Breast epithelium (tissue), 4 donors: ENCODE measurements around the gene BCL2L13. TPM values are rescaled to one million over a fixed set of nuclear protein-coding genes. Genes with fewer than 3 reads are reported as not detected.
A peak's percentile ranks its signal among the peaks of the same experiment; 100 is the strongest.

Experiments used
- DNase-seq, 2 donors: peaks; one replicate each; pipeline ENCODE4 v3.0.0-alpha.2; 2019; ENCODE audit warnings: low spot score in 2 of 2
- H3K27ac ChIP-seq, 2 donors: fragments of 200-600 bp; sonication (generic) in 1 of 2; one replicate each; pipeline ENCODE4 v1.5.1; 2016 to 2019; ENCODE audit warnings: mild to moderate bottlenecking in 1 of 2
- H3K27me3 ChIP-seq, 2 donors: fragments of 200-600 bp; sonication (generic) in 1 of 2; one replicate each; pipeline versions ENCODE4 v1.5.1 to v1.6.0; 2017 to 2019; ENCODE audit warnings: control low read depth in 1 of 2, mild to moderate bottlenecking in 1 of 2
- H3K36me3 ChIP-seq: fragments of 200-600 bp; one replicate; pipeline ENCODE4 v1.5.1; 2019
- H3K4me1 ChIP-seq, 2 donors: fragments of 200-600 bp; sonication (generic); one replicate each; pipeline ENCODE4 v1.5.1; 2016 to 2019; ENCODE audit warnings: control low read depth in 1 of 2
- H3K4me3 ChIP-seq, 3 donors: fragments of 200-600 bp; sonication (generic); 1 replicate in 2 of 3; 2 replicates in 1 of 3; pipeline ENCODE4 v1.5.1; 2016 to 2019; ENCODE audit warnings: mild to moderate bottlenecking in 3 of 3, moderate library complexity in 2 of 3
- H3K9me3 ChIP-seq, 2 donors: fragments of 200-600 bp; sonication (generic) in 1 of 2; one replicate each; pipeline ENCODE4 v1.5.1; 2016 to 2019; ENCODE audit warnings: control low read depth in 1 of 2
- CTCF ChIP-seq, 3 donors: fragments of 450-650 bp; IDR thresholded peaks; one replicate each; pipeline ENCODE4 v1.5.1; 2016 to 2017; ENCODE audit warnings: antibody characterized with exemption in 3 of 3, mild to moderate bottlenecking in 3 of 3, moderate library complexity in 3 of 3
- POLR2A ChIP-seq: fragments of 450-650 bp; IDR thresholded peaks from one replicate; pipeline ENCODE4 v1.6.1; 2016; ENCODE audit warnings: antibody characterized with exemption, mild to moderate bottlenecking, moderate library complexity
- POLR2AphosphoS5 ChIP-seq, 3 donors: sonication (generic); formaldehyde crosslinking; IDR thresholded peaks; one replicate each; pipeline ENCODE4 v1.6.1; 2017; ENCODE audit warnings: antibody characterized with exemption in 3 of 3
- intact Hi-C: fragments of 100-400 bp; cut with DNase I; formaldehyde crosslinking; loops from one replicate; pipeline ENCODE4 v1.15.1; 2023; ENCODE audit warnings: low total_unique reads
- total RNA-seq, 3 donors: library from RNA; depleted of rRNA; stranded (reverse); fragments of >200 nt; gene quantifications; one replicate each; pipeline ENCODE4 v1.1.0, GENCODE V29; 2016

BCL2L13 gene
- total RNA-seq, 3 donors from 2014 or later: 46.9 to 140 (median 61.6) TPM

GRCh38 chr22:17629173-17629489, 9.4 kb upstream of the BCL2L13 start:
- intact Hi-C loops: no loop called here
- no peak for TF ChIP-seq POLR2AphosphoS5 (IDR thresholded peaks at IDR 0.05)
- no peaks in the 10 kb centered on the region for H3K9me3 ChIP-seq
- peak overlapping the region; percentile 92 to 95 for H3K27ac ChIP-seq
- peak in 1 of 2 donors; percentile 5 for DNase-seq
- peaks cover 0 to 12% of the 10 kb centered on the region in 2 donors for H3K4me1 ChIP-seq
- H3K36me3 ChIP-seq: no peaks in the 10 kb centered on the region
- peak overlapping the region; percentile 88 to 100 (median 95) for H3K4me3 ChIP-seq
- H3K27me3 ChIP-seq: no peaks in the 10 kb centered on the region

GRCh38 chr22:17629641-17630040, 8.9 kb upstream of the BCL2L13 start:
- DNase-seq: peak in 1 of 2 donors; percentile 15
- Histone ChIP-seq H3K4me1 (peaks cover 0 to 12% of the 10 kb centered on the region in 2 donors), H3K4me3 (no peak overlapping the region), H3K27me3 (no peaks in the 10 kb centered on the region), H3K27ac (peak overlapping the region in 1 of 2 donors; percentile 95), H3K9me3 (no peaks in the 10 kb centered on the region), H3K36me3 (no peaks in the 10 kb centered on the region)
- TF ChIP-seq CTCF (IDR thresholded peaks at IDR 0.05) (no peak), POLR2AphosphoS5 (IDR thresholded peaks at IDR 0.05) (no peak), POLR2A (no peak)
- intact Hi-C loops: no loop called here

GRCh38 chr22:17631076-17631565, 7.4 kb upstream of the BCL2L13 start:
- DNase-seq: peak in 1 of 2 donors; percentile 11
- no peak overlapping the region for H3K27ac ChIP-seq
- H3K4me3 ChIP-seq: no peak overlapping the region
- H3K4me1 ChIP-seq: peaks cover 0 to 12% of the 10 kb centered on the region in 2 donors
- H3K9me3 ChIP-seq: no peaks in the 10 kb centered on the region
- TF ChIP-seq POLR2A (no peak), CTCF (IDR thresholded peaks at IDR 0.05) (no peak), POLR2AphosphoS5 (IDR thresholded peaks at IDR 0.05) (no peak)
- H3K27me3 ChIP-seq: no peaks in the 10 kb centered on the region
- intact Hi-C loops: no loop called here
- H3K36me3 ChIP-seq: no peaks in the 10 kb centered on the region

GRCh38 chr22:17633217-17633997, 5.2 kb upstream of the BCL2L13 start:
- H3K27ac ChIP-seq: peak overlapping the region; percentile 79 to 83
- peaks cover 0 to 6% of the 10 kb centered on the region in 2 donors for H3K4me1 ChIP-seq
- H3K36me3 ChIP-seq: no peaks in the 10 kb centered on the region
- H3K9me3 ChIP-seq: no peaks in the 10 kb centered on the region
- no peak for TF ChIP-seq CTCF (IDR thresholded peaks at IDR 0.05)
- no peak for TF ChIP-seq POLR2AphosphoS5 (IDR thresholded peaks at IDR 0.05)
- no peak for TF ChIP-seq POLR2A
- H3K4me3 ChIP-seq: no peak overlapping the region
- H3K27me3 ChIP-seq: no peaks in the 10 kb centered on the region
- peak in 1 of 2 donors; percentile 53 for DNase-seq
- intact Hi-C loops: no loop called here

GRCh38 chr22:17633998-17634323, 4.6 kb upstream of the BCL2L13 start:
- intact Hi-C loops: no loop called here
- TF ChIP-seq POLR2A: no peak
- no peak for TF ChIP-seq POLR2AphosphoS5 (IDR thresholded peaks at IDR 0.05)
- no peak for TF ChIP-seq CTCF (IDR thresholded peaks at IDR 0.05)
- Histone ChIP-seq H3K9me3 (no peaks in the 10 kb centered on the region), H3K4me1 (peaks cover 0 to 6% of the 10 kb centered on the region in 2 donors), H3K27ac (peak overlapping the region; percentile 79 to 83), H3K4me3 (no peak overlapping the region), H3K27me3 (no peaks in the 10 kb centered on the region), H3K36me3 (no peaks in the 10 kb centered on the region)
- DNase-seq: no peak
